Stimulated activated CD4-positive, alpha-beta T cell treated with anti-CD3 and anti-CD28 coated beads, Interleukin-1b, Interleukin-23, amount 100 ng/mL, for 48 hours (primary cell): Measurements from ENCODE around the gene LRP4.
A peak's percentile ranks its signal among the peaks of the same experiment; 100 is the strongest.

Experiments used
- DNase-seq: peaks from one replicate; pipeline ENCODE4 v3.0.0-alpha.2; 2020

The LRP4 gene

GRCh38 chr11:46894506-46894905, 23.8 kb downstream of the LRP4 start:
- no peak for DNase-seq

- DNase-seq = no peak
These were observed 25.5 kb downstream of the LRP4 start for GRCh38 chr11:46892838-46893237.

- DNase-seq = no peak
These were observed 26.2 kb downstream of the LRP4 start for GRCh38 chr11:46892109-46892508.

GRCh38 chr11:46890665-46891064, 27.7 kb downstream of the LRP4 start:
- DNase-seq = no peak

- peak; percentile 66 for DNase-seq
These were observed 28.5 kb downstream of the LRP4 start for GRCh38 chr11:46889689-46890475.

- DNase-seq = no peak
These were observed 29.1 kb downstream of the LRP4 start for GRCh38 chr11:46889251-46889650.

- DNase-seq = no peak
These were observed 29.7 kb downstream of the LRP4 start for GRCh38 chr11:46888636-46889035.

GRCh38 chr11:46886211-46886610, 32.1 kb downstream of the LRP4 start:
- no peak for DNase-seq

GRCh38 chr11:46879056-46879585, 39.2 kb downstream of the LRP4 start:
- no peak for DNase-seq

GRCh38 chr11:46877580-46877979, 40.8 kb downstream of the LRP4 start:
- DNase-seq = no peak

GRCh38 chr11:46876471-46876870, 41.9 kb downstream of the LRP4 start:
- no peak for DNase-seq

- no peak for DNase-seq
These were observed 43.8 kb downstream of the LRP4 start for GRCh38 chr11:46874586-46874985.

- no peak for DNase-seq
These were observed 49.4 kb downstream of the LRP4 start for GRCh38 chr11:46868912-46869311.

- no peak for DNase-seq
These were observed 53.0 kb downstream of the LRP4 start for GRCh38 chr11:46865340-46865739.

GRCh38 chr11:46860218-46860617, 58.1 kb downstream of the LRP4 start:
- DNase-seq = no peak

GRCh38 chr11:46858920-46859546, 59.3 kb downstream of the LRP4 start:
- no peak for DNase-seq

GRCh38 chr11:46857666-46858065, 60.7 kb downstream of the LRP4 start:
- no peak for DNase-seq

GRCh38 chr11:46856605-46857343, 61.6 kb downstream of the LRP4 start:
- DNase-seq = no peak

- no peak for DNase-seq
These were observed 62.5 kb downstream of the LRP4 start for GRCh38 chr11:46855863-46856262.

GRCh38 chr11:46855167-46855566, 63.2 kb downstream of the LRP4 start:
- no peak for DNase-seq

GRCh38 chr11:46850829-46851380, 67.4 kb downstream of the LRP4 start:
- no peak for DNase-seq

GRCh38 chr11:46849631-46850030, 68.7 kb downstream of the LRP4 start:
- no peak for DNase-seq

GRCh38 chr11:46846510-46846830, 71.9 kb downstream of the LRP4 start:
- DNase-seq = no peak
